Activated naive CD4-positive, alpha-beta T cell treated with anti-CD3 and anti-CD28 coated beads, Interleukin-2, amount 10 ng/mL, durations not matched to agents 7 days and 5 days (primary cell): ENCODE results near the gene PGAP3.

Experiments used
- CTCF ChIA-PET: fragments of 350-600 bp; sonication (Branson Sonifier 250); formaldehyde crosslinking; loops from one replicate; lab custom pipeline; 2021; ENCODE audit warnings: antibody characterized with exemption; lab: Charles Lee
- DNase-seq: peaks from one replicate; pipeline ENCODE4 v3.0.0-alpha.2; 2020
- H3K27ac Mint-ChIP-seq: one replicate; pipeline ENCODE4 v1.8.0; 2021; ENCODE audit warnings: mild to moderate bottlenecking, moderate library complexity, mixed read lengths
- H3K27me3 Mint-ChIP-seq: one replicate; pipeline ENCODE4 v1.8.0; 2021; ENCODE audit warnings: mild to moderate bottlenecking, mixed read lengths
- H3K36me3 Mint-ChIP-seq: one replicate; pipeline ENCODE4 v1.8.0; 2021; ENCODE audit warnings: mixed read lengths
- H3K4me1 Mint-ChIP-seq: one replicate; pipeline ENCODE4 v1.8.0; 2021; ENCODE audit warnings: mixed read lengths
- H3K4me3 Mint-ChIP-seq: one replicate; pipeline ENCODE4 v1.8.0; 2021; ENCODE audit warnings: mild to moderate bottlenecking, moderate library complexity, mixed read lengths
- H3K9me3 Mint-ChIP-seq: one replicate; pipeline ENCODE4 v1.8.0; 2021; ENCODE audit warnings: mixed read lengths

Gene PGAP3

DNA sequence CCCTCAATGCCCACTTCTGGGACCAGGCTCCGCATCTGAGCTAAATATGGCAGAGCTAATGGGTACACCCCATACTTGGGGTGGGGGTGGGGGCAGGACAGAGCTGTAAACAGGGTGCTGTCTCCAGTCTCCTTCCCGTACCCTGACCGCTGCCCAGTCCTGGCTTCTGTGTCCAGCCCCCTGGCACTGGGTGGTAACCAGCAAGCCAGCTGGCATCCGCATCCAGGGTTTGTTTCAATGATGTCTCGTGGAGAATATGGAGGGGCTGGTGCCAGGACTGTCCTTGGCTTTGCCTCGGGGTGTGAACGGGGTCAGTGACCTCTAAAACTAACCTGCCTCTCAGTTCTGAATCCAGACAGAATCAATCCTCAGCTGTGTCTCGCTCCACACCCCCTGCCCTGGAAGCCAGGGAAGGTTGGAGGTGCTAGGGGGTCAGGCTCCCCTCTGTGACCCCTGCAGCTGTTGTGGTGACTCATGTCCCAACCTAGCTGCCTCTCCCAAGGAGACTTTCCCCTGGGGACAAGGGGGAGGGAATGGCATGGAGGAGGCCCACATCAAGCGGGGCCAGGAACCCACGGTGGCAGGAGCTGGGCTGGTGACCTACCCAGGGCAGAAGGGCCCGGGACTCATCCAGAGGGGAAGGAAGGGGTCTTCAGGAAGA is 21.1 kb downstream of the PGAP3 start:
- peaks cover 2% of the 10 kb centered on the region for H3K36me3 Mint-ChIP-seq
- H3K27ac Mint-ChIP-seq: no peak overlapping the region
- no peak for DNase-seq
- H3K9me3 Mint-ChIP-seq: no peaks in the 10 kb centered on the region
- H3K27me3 Mint-ChIP-seq: peaks cover 69% of the 10 kb centered on the region
- H3K4me3 Mint-ChIP-seq: no peak overlapping the region
- CTCF ChIA-PET: interaction anchor here (0.8 to 9.5 kb wide), 6 partner anchors 12 to 197 kb away, joined by 3 to 115 read pairs (median 7); partner anchors contain the start of gene IKZF3
- peaks cover 10% of the 10 kb centered on the region for H3K4me1 Mint-ChIP-seq

DNA sequence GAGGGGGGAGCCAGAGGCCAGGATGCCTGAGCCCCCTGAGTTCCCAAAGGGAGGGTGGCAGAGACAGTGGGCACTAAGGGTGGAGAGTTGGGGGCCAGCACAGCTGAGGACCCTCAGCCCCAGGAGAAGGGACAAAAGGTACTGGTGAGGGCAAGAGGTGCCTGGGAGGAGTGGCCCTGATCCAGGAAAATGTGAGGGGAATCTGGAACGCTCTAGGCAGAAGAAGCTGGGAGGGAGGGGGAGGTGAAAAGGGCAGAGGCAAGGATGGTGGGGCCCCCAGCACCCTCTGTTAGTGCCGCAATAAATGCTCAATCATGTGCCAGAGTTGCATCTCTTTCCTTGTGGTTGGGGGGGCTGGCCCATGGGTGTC is 21.6 kb downstream of the PGAP3 start:
- Mint-ChIP-seq H3K36me3 (peaks cover 7% of the 10 kb centered on the region), H3K4me3 (no peak overlapping the region), H3K4me1 (peaks cover 10% of the 10 kb centered on the region), H3K27me3 (peaks cover 65% of the 10 kb centered on the region), H3K9me3 (no peaks in the 10 kb centered on the region), H3K27ac (no peak overlapping the region)
- CTCF ChIA-PET: interaction anchor here (0.8 to 9.5 kb wide), 6 partner anchors 12 to 198 kb away, joined by 3 to 115 read pairs (median 7); partner anchors contain the start of gene IKZF3
- no peak for DNase-seq

- CTCF ChIA-PET: interaction anchor here (0.8 to 9.5 kb wide), 5 partner anchors 11 to 198 kb away, joined by 3 to 115 read pairs (median 9); partner anchors contain the start of gene IKZF3
- Mint-ChIP-seq H3K27ac (no peak overlapping the region), H3K9me3 (no peaks in the 10 kb centered on the region), H3K4me3 (no peak overlapping the region), H3K27me3 (peaks cover 61% of the 10 kb centered on the region), H3K4me1 (peaks cover 10% of the 10 kb centered on the region), H3K36me3 (peaks cover 10% of the 10 kb centered on the region)
- peak; percentile 34 for DNase-seq
Measured at GRCh38 chr17:39665642-39666224, 22.1 kb downstream of the PGAP3 start.

DNA sequence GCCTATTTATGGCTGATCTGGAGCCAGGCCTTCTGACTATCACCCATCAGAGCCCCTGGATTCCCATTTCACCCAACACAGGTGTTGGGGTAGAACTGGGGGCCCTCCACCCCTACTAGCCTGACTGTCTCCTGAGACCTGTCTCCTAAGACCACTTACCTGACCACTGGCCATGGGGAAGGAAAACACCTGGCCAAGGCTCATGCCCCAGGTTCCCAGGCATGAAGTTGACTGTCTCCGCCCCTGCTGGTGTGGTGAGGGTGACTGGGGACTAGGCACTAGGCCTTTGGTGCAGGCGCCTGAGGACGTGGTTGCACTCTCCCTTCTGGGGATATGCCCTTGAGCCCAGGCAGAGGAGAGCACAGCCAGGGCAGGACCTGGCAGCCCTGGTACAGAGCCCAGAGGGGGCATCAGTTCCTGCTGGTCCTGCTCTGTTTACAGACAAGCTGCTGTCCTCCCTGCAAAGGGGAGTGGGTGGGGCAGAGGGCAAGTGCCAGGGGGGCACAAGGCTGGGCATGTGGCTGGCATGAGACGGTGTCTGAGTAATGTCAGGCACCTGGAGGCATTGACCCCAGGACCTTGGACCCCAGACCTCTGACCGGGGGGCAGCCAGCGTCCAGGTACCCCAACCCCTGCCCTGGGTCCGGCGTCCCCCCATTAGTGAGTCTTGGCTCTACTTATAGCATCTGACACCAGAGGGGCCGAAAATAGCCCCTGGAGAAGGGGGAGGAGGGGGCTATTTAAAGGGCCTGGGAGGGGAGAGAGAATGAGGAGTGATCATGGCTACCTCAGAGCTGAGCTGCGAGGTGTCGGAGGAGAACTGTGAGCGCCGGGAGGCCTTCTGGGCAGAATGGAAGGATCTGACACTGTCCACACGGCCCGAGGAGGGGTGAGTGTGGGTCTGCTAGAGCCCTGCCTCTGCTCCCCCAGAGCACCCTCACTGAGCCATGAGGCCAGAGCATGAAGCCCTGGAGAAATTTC is 23.0 kb downstream of the PGAP3 start, which contains the start of gene TCAP:
Gene TCAP (plus strand): TSS at position 769 of the 981 bp plus-strand sequence. CDS start 11 bp downstream, at position 780.
- H3K9me3 Mint-ChIP-seq: no peaks in the 10 kb centered on the region
- peaks cover 11% of the 10 kb centered on the region for H3K36me3 Mint-ChIP-seq
- peaks cover 12% of the 10 kb centered on the region for H3K4me1 Mint-ChIP-seq
- H3K27ac Mint-ChIP-seq: no peak within 1 kb of the TSS
- peaks cover 53% of the 10 kb centered on the region for H3K27me3 Mint-ChIP-seq
- no peak for DNase-seq
- H3K4me3 Mint-ChIP-seq: no peak within 1 kb of the TSS
- CTCF ChIA-PET: interaction anchor here (2.0 to 9.5 kb wide), 4 partner anchors 11 to 42 kb away, joined by 9 to 115 read pairs (median 14); no protein-coding TSS in a partner anchor

DNA sequence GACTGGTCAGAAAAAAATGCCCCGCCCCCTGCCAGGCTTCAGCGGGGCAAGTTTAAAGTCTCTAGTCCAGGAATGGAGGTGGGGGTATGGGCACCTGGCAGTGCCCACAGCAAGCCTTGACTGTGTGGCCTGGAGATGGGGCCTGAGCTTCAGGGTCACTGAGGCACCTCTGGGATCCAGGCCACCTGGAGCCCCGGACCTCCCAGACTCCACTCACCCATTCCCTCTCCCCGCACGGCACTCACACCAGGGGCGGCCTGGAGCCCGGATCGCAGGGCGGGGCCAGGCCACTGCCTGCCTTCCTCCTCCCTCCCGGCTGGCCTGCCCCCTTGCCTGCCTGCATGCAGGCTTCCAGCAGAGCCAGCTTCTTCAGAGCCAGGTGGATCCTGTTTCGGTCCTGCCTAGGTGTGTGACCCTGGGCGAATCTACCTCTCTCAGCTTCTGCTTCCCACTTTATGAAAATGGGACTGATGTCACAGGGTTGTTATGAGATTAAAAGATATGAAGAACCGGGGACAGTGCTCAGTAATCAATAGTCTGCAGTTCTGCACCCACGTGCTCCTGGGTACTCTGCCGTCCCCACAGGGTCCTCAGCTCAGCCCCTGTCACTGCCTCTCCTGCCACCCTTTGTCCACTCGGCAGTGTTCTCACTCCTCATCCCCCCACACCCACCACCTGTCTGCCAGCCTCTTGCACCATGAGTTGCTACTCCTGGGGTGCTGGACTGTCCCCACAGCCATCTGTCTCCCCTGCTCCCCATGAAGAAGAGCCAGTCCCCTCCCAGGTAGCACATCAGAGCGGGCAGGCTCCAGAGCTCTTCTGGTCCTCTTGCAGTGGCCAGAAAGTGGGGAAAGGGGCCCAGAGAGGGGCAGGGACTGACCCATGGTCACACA is 23.9 kb downstream of the PGAP3 start:
- DNase-seq: no peak
- Mint-ChIP-seq H3K27ac (no peak overlapping the region), H3K27me3 (peaks cover 43% of the 10 kb centered on the region), H3K36me3 (peaks cover 15% of the 10 kb centered on the region), H3K4me3 (no peak overlapping the region), H3K9me3 (no peaks in the 10 kb centered on the region), H3K4me1 (peaks cover 21% of the 10 kb centered on the region)
- CTCF ChIA-PET: interaction anchor here (3.5 kb wide), 1 partner anchor 10 kb away, joined by 15 read pairs; no protein-coding TSS in a partner anchor

GRCh38 chr17:39663340-39663687 is 24.5 kb downstream of the PGAP3 start:
- H3K36me3 Mint-ChIP-seq: peaks cover 16% of the 10 kb centered on the region
- no peak for DNase-seq
- CTCF ChIA-PET: interaction anchor here (3.5 kb wide), 1 partner anchor 10 kb away, joined by 15 read pairs; no protein-coding TSS in a partner anchor
- no peaks in the 10 kb centered on the region for H3K9me3 Mint-ChIP-seq
- no peak overlapping the region for H3K27ac Mint-ChIP-seq
- H3K4me3 Mint-ChIP-seq: no peak overlapping the region
- H3K27me3 Mint-ChIP-seq: peaks cover 37% of the 10 kb centered on the region
- H3K4me1 Mint-ChIP-seq: peaks cover 22% of the 10 kb centered on the region

DNA sequence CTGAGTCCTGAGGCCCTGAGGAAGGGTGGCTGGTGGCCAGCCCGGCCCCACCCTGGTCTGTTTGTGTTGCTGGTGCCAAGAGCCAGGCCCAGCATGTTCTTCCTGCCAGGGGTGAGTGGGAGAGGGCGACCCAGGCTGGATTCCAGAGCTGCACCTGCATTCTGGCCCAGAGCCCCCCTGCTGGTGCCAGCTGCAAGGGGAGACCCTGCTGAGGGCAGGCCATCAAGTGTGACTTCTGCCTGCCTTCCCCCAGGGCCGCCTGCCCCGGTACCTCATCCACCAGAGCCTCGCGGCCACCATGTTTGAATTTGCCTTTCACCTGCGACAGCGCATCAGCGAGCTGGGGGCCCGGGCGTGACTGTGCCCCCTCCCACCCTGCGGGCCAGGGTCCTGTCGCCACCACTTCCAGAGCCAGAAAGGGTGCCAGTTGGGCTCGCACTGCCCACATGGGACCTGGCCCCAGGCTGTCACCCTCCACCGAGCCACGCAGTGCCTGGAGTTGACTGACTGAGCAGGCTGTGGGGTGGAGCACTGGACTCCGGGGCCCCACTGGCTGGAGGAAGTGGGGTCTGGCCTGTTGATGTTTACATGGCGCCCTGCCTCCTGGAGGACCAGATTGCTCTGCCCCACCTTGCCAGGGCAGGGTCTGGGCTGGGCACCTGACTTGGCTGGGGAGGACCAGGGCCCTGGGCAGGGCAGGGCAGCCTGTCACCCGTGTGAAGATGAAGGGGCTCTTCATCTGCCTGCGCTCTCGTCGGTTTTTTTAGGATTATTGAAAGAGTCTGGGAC is 25.1 kb downstream of the PGAP3 start:
- CTCF ChIA-PET: interaction anchor here (0.9 to 3.5 kb wide), 2 partner anchors 9 kb away, joined by 3 to 15 read pairs; no protein-coding TSS in a partner anchor
- Mint-ChIP-seq H3K36me3 (peaks cover 19% of the 10 kb centered on the region), H3K27me3 (peaks cover 32% of the 10 kb centered on the region), H3K9me3 (no peaks in the 10 kb centered on the region), H3K27ac (no peak overlapping the region), H3K4me3 (no peak overlapping the region), H3K4me1 (peaks cover 25% of the 10 kb centered on the region)
- DNase-seq: no peak

DNA sequence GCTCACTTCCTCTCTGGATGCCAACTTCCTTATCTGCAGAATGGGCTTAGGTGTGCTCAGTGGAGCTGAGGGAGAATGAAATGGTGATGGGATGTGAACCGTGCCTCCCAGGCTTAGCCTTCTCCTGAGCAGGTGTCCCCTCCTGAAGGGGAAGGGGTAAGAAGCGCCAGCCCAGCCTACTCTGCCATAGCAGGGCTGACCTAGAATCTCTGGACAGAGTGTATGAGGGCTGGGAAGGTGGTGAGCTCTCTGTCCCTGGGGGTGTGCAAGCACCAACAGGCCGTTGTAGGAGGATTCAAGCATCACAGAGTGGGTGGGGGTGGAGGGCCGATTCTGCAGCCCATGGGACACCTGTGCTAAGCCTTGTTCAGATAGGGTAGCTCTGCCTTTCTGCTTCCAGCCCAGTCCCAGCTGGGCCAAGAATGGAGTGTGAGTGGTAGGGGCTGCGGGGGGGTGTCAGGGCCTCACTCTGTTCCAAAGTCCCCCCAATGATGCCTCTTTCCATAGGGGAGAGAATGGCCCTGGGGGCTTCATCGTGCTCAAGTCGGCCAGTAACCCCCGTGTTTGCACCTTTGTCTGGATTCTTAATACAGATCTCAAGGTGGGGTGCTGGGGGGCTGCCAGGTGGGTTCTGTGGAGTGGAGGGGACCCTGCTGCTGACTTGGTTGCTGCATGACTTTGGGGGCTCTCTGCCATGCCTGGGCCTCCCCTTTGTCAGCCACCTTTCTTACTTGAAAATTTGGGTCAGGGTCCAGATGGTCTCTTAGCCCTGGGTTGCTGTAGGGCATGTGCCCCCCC is 25.9 kb downstream of the PGAP3 start:
- Mint-ChIP-seq H3K9me3 (no peaks in the 10 kb centered on the region), H3K4me3 (no peak overlapping the region), H3K27ac (peak overlapping the region; percentile 84), H3K4me1 (peaks cover 25% of the 10 kb centered on the region), H3K36me3 (peaks cover 21% of the 10 kb centered on the region), H3K27me3 (peaks cover 24% of the 10 kb centered on the region)
- DNase-seq: no peak
- CTCF ChIA-PET: interaction anchor here (0.9 to 3.5 kb wide), 3 partner anchors 8 to 18 kb away, joined by 3 to 15 read pairs (median 3); no protein-coding TSS in a partner anchor

GRCh38 chr17:39660397-39661385 is 27.2 kb downstream of the PGAP3 start:
- peaks cover 24% of the 10 kb centered on the region for H3K4me1 Mint-ChIP-seq
- peaks cover 22% of the 10 kb centered on the region for H3K36me3 Mint-ChIP-seq
- H3K27me3 Mint-ChIP-seq: peaks cover 11% of the 10 kb centered on the region
- no peaks in the 10 kb centered on the region for H3K9me3 Mint-ChIP-seq
- peak overlapping the region; percentile 84 for H3K27ac Mint-ChIP-seq
- DNase-seq: no peak
- H3K4me3 Mint-ChIP-seq: no peak overlapping the region
- CTCF ChIA-PET: interaction anchor here (0.9 to 3.5 kb wide), 4 partner anchors 7 to 115 kb away, joined by 3 to 15 read pairs (median 4); no protein-coding TSS in a partner anchor

- CTCF ChIA-PET: interaction anchor here (1.0 to 1.1 kb wide), 2 partner anchors 11 to 115 kb away, joined by 3 to 5 read pairs; no protein-coding TSS in a partner anchor
- H3K4me1 Mint-ChIP-seq: peaks cover 31% of the 10 kb centered on the region
- peaks cover 4% of the 10 kb centered on the region for H3K27me3 Mint-ChIP-seq
- H3K36me3 Mint-ChIP-seq: peaks cover 27% of the 10 kb centered on the region
- H3K9me3 Mint-ChIP-seq: no peaks in the 10 kb centered on the region
- peak overlapping the region; percentile 86 for H3K27ac Mint-ChIP-seq
- no peak for DNase-seq
- H3K4me3 Mint-ChIP-seq: no peak overlapping the region
Measured at GRCh38 chr17:39660011-39660360, 27.9 kb downstream of the PGAP3 start.
